Activated CD8-positive, alpha-beta memory T cell treated with anti-CD3 and anti-CD28 coated beads for 24 hours (primary cell): ENCODE results near the gene RHCE.
"Not testable (repeated sequence)": the region's sequence is repeated elsewhere in the genome, so short reads cannot be mapped to it uniquely, and the experiment has no call there.

Experiments used
- DNase-seq: peaks from one replicate; pipeline ENCODE4 v3.0.0-alpha.2; 2020

Gene RHCE

DNA sequence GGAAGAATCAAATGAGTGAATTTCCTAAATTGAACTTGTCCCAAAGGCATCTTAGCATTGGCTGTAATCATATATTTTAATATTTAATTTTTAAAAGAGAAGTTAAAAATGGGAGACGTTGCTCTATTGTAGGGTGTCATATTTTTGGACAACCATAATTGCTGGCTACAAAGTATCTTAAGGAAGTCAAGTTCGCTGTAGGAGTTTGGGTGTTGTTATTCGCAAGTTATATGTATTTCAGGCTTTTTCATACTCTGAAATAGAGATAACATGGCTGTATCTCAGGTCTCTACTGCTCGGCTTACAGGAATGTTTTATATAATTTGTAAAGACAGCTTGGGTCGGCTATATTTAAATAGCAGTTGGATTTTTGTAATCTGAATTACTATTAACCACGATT, 81.6 kb downstream of the RHCE start:
- DNase-seq, result no peak

DNA sequence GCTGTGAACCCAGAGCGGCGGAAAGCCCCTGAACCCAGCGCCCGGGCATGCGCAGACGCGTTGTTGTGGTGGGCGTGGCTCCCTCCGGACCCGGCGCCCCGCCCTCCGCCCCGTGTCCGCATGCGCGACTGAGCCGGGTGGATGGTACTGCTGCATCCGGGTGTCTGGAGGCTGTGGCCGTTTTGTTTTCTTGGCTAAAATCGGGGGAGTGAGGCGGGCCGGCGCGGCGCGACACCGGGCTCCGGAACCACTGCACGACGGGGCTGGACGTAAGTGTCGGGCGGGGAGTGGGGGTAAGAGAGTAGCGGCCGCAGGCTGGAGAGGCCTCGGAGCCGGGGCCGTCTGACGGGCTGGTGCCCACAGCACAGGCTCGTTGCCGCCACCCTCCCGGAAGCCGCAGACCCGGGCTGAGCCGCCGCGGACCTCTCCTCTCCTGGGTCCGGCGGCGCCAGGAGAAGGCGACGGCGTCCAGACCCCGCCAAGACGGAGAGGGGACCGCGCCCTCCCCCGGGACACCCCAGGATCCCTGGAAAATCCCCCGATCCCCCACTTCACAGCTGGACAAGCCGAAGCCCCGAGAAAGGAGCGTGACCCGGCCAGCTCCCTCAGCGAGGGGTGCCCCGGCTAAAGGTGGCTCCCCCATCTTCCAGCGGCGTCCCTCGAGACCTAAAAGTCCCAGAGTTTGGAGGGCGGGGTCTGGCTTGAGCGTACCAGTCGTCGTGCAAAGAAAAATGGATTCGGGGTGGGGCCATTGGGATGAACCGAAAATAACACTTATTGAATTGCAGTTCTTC, 82.2 kb downstream of the RHCE start, which contains the start of gene TMEM50A:
Gene TMEM50A, plus strand, starts transcription at position 147 of the 794 bp plus-strand sequence. CDS start 2,153 bp downstream, outside the sequence.
- peak; percentile 98 for DNase-seq

DNA sequence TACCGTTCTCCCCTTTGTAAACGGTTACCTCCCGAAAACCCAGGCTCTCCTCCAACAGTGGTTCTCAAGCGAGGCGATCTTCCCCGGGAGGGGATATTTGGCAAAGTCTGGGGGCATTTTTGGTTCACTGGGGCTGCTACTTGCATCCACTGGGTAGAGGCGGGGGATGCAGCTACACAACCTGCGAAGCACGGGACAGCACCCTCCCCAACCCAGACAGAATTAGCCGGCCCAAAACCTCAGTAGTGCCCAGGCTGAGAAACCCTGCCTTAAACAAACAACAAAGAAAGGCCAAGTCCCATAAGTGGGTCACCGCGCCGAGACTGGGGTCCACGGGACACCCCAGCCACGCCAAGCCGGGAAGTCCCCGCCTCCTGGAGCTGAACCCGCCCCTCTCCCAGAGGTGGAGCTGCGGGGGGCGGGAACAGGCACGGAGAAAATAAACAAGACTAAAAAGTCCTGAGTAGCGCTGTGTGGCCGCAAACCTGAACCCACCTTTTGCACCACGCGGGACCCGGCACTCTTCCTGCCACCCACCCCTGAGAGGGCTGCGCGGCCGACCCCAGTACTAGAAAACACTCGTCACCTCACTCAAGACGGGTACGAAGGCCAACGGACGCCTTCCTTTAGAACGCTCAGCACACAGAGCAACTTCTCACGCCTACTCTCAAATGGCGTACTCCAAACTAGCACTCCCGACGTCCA, 83.0 kb downstream of the RHCE start:
- peak; percentile 82 for DNase-seq

DNA sequence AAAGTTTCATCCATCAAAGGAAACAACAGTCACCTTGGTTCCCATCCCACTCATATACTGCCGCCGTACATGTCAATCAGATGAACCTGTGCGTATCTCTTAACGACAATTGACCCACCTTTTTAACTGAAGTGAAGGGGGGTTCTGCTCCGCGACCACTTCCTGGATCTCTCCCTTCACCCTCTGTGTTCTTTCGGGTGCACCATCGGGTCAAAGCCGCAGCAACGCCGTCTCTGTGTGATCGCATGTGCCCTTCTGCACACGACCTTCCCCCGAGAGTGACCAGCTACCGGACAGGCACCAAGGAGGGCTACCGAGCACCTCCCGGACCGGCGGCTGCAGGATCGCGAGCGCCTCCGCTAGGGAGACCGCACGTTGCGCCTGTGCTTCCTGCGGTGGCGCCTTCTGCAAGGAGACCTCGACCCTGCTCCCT, 83.7 kb downstream of the RHCE start:
- DNase-seq, result peak; percentile 69

DNA sequence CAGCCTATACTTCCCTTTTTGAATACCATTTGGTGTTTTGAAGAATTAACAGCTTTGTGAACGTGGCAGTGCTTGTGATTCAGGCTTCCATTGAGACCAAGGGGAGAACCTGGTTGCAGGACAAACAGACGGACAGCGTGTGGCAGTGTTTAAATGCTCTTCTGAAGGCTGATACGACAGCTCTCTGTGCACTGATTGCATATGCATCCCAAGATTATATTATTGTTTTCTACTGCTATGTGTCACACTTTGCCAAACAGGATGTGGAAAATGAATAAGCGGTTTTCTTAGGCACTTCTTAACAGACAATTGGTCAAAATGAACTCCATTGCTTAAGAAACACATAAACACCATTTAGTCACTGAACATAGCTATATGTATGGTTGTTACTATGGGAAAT, 90.7 kb downstream of the RHCE start:
- not testable (repeated sequence) for DNase-seq

DNA sequence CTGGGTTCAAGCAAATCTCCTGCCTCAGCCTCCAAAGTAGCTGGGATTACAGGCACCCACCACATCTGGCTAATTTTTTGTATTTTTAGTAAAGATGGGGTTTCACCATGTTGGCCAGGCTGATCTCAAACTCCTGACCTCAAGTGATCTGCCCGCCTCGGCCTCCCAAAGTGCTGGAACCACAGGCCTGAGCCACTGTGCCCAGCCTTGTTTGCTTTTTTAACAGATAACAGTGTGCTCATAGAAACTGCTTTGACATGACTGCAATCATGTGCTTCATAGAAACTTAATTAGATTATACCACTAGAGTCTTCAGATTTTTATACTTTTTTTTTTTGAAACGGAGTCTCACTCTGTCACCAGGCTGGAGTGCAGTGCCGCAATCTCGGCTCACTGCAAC, 91.3 kb downstream of the RHCE start:
- not testable (repeated sequence) for DNase-seq

DNA sequence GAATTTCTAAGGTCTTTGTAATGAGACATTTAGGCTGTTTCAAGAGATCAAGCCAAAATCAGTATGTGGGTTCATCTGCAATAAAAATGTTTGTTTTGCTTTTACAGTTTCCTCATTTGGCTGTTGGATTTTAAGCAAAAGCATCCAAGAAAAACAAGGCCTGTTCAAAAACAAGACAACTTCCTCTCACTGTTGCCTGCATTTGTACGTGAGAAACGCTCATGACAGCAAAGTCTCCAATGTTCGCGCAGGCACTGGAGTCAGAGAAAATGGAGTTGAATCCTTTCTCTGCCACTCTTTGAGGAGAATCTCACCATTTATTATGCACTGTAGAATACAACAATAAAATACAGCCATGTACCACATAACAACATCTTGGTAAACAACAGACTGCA, 91.8 kb downstream of the RHCE start:
- not testable (repeated sequence) for DNase-seq

DNA sequence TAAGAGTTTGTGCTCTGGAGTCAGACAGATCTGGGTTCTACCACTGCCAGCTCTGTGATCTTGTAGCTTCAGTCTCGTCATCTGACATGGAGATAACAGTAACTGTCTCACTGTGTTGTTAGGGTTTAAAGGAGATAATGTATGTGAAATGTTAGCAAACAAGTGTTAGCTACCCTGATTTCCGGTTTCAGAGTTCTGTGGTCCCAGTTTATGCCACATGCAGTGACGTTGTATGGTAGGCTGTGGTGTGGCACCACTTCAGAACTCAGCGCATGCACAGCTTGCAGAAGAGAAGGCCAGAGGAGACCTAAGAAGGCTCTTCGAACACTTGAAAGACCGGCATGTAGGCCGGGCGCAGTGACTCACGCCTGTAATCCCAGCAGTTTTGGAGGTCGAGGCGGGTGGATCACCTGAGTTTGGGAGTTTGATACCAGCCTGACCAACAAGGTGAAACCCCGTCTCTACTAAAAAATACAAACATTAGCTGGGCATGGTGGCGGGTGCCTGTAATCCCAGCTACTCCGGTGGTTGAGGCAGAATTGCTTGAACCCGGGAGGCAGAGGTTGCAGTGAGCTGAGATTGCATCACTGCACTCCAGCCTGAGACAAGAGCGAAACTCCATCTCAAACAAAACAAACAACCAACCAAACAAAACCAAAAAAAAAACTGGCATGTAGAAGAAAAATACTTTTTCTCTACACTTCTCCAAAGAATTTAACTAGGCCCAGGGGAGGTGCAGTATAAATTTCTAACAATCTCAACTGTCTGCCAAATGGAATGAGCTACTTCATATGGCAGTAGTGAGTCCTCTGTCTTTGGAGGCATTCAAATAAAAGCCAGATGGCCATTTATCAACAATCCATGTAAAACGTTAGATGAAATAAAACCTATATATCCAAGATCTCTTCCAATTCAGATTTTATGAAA, 92.5 kb downstream of the RHCE start:
- DNase-seq, result not testable (repeated sequence)

DNA sequence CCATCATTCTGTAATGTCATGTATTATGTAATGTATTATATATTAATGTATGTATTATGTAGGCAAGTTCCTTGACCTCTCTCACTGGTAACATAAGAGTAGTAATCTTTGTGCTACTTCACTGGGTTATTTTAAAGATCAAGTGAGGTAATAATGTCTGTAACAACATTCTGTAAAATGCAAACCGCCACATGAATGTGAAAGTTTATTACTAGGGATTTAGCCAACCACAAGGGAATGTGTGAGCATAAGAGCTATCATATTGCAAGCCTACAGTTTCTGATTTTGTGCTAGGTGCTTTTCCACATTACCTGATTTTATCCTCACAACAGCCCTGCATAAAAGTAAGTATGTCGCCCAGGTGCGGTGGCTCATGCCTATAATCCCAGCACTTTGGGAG, 96.2 kb downstream of the RHCE start:
- DNase-seq, result not testable (repeated sequence)

DNA sequence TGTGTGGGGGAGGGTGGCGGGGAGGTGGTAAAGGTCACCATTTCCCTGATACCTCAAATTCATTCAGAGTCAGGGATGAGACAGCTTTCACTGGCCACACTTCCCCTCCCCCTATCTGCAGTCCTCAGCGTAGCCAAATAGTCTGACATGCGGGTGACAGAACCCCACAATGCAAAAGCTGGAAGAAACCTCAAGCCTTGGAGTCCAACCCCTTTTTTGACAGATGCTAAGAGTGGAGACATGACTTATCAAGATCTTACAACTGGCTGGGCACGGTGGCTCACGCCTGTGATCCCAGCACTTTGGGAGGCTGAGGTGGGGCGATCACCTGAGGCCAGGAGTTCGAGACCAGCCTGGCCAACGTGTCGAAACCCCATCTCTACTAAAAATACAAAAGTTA, 98.5 kb downstream of the RHCE start:
- not testable (repeated sequence) for DNase-seq

DNA sequence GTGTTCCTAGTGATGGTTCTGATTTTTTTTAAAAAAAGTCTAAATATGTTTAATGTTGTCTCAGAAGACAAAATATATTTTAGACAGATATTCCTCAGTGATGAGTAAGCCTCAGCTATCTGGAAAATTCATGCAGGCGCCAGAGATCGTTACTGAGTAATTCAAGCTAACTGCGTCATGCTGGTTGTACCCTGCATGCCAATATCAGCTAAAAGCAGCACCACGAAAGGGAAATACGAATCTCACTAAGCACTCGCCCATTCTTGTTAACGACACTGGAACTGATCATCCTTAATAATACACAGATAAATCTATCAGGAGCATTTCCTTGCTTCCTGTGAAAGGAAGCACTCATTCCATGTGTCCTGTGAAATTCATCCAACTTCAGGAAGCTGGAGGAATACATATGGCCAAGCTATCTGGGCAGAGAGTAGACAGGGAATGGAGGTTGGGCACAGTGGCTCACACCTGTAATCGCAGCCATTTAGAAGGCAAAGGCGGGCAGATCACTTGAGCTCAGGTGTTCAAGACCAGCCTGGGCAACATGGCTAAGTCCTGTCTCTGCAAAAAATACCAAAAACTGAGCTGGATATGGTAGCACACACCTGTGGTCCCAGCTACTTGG, 100.2 kb downstream of the RHCE start:
- DNase-seq, result not testable (repeated sequence)

DNA sequence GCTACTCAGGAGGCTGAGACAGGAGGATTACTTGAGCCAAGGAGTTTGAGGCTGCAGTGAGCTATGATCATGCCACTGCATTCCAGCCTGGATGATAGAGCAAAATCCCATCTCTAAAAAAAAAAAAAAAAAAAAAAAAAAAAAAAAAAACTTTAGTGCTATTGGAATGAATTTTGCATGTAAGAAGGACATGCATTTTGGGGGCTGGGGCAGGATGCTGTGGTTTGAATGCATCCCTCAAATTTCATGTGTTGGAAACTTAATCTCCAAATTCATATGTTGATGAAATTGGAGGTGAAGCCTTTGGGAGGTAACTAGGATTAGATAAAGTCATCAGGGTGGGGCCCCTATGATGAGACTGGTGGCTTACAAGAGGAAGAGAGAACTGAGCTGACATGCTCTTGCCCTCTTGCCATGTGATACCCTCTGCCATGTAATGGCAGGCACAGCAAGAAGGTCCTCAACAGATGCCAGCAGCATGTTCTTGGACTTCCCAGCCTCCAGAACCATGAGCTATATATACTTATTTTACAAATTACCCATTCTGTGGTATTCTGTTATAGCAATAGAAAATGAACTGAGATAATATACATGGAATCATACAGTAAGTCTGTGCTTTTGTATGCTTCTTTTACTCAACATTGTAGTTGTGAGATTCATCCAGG, 107.7 kb downstream of the RHCE start:
- DNase-seq, result not testable (repeated sequence)
